HFF-Myc (cell line): ENCODE measurements around the gene RBM19.

Experiments
- DNase-seq: peaks from one replicate; pipeline ENCODE4 v3.0.0-alpha.2; 2011; ENCODE audit warnings: low read depth; ENCODE audit errors: extremely low read depth
- H3K4me3 ChIP-seq: replicated peaks from 2 replicates; pipeline ENCODE4 v1.5.1; 2011; ENCODE audit warnings: low read depth, mild to moderate bottlenecking, control low read depth, low read length
- CTCF ChIP-seq: IDR thresholded peaks from 2 replicates; pipeline ENCODE4 v1.5.1; 2012; ENCODE audit warnings: mild to moderate bottlenecking, low read depth, low read length, control low read depth; ENCODE audit errors: missing control alignments

Gene RBM19

GRCh38 chr12:113942209-113942608 is 23.9 kb downstream of the RBM19 start:
- H3K4me3 ChIP-seq = no peak overlapping the region
- no peak for TF ChIP-seq CTCF
- DNase-seq = no peak

GRCh38 chr12:113941208-113941486 is 25.0 kb downstream of the RBM19 start:
- no peak overlapping the region for H3K4me3 ChIP-seq
- DNase-seq = no peak
- TF ChIP-seq CTCF = no peak

GRCh38 chr12:113940357-113941207 is 25.5 kb downstream of the RBM19 start:
- no peak for DNase-seq
- TF ChIP-seq CTCF = no peak

GRCh38 chr12:113939867-113940266 is 26.3 kb downstream of the RBM19 start:
- no peak overlapping the region for H3K4me3 ChIP-seq
- no peak for TF ChIP-seq CTCF
- DNase-seq = no peak

More at GRCh38 chr12:113940357-113941207, 25.5 kb downstream of the RBM19 start:
- H3K4me3 ChIP-seq = no peak overlapping the region

GRCh38 chr12:113938471-113938870 is 27.7 kb downstream of the RBM19 start:
- no peak overlapping the region for H3K4me3 ChIP-seq
- no peak for TF ChIP-seq CTCF
- DNase-seq = no peak

DNA sequence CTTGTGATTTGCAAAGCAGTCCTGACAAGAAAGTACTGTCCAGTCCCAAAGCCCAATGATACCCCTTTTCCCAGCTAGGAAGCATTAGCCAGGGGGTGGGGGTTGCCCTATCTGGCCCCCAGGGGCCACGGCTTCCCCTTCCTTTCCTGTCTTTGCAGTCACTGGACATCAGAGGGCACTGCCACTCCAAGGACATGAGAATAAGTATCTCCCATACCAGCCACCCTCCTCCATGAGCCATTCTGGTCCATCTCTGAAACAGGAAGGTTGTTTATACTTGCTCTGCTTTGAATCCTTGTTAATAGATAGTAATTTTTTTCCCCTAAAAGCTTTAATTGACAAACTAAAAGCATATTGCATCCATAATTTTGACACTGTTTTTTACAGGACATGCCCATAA is 29.7 kb downstream of the RBM19 start:
- H3K4me3 ChIP-seq = no peak overlapping the region
- DNase-seq = no peak
- no peak for TF ChIP-seq CTCF

- no peak overlapping the region for H3K4me3 ChIP-seq
- DNase-seq = no peak
- no peak for TF ChIP-seq CTCF
Observed at GRCh38 chr12:113935459-113935858, 30.7 kb downstream of the RBM19 start.
